Chondrocyte (in vitro differentiated cells): Measurements from ENCODE around the gene UNC13C. TPM values are rescaled to one million over a fixed set of nuclear protein-coding genes. Genes with fewer than 3 reads are reported as not detected.

Experiments used
- DNase-seq: peaks from one replicate; pipeline ENCODE4 v3.0.0; 2021; ENCODE audit warnings: mixed read lengths, low spot score
- H3K27ac Mint-ChIP-seq: one replicate; pipeline ENCODE4 v1.8.0; 2021; ENCODE audit warnings: mild to moderate bottlenecking, moderate library complexity, mixed read lengths; ENCODE audit not compliant: unreplicated experiment
- H3K27me3 Mint-ChIP-seq: 2 replicates; pipeline ENCODE4 v1.8.0; 2021; ENCODE audit warnings: low read depth, mixed read lengths
- H3K36me3 Mint-ChIP-seq: 2 replicates; pipeline ENCODE4 v1.8.0; 2021; ENCODE audit warnings: low read depth, mixed read lengths
- H3K4me1 Mint-ChIP-seq: 2 replicates; pipeline ENCODE4 v1.8.0; 2021; ENCODE audit warnings: low read depth, mild to moderate bottlenecking, mixed read lengths
- H3K4me3 Mint-ChIP-seq: one replicate; pipeline ENCODE4 v1.8.0; 2021; ENCODE audit warnings: mild to moderate bottlenecking, moderate library complexity, mixed read lengths; ENCODE audit not compliant: unreplicated experiment
- H3K9me3 Mint-ChIP-seq: 2 replicates; pipeline ENCODE4 v1.8.0; 2021; ENCODE audit warnings: low read depth, mixed read lengths
- total RNA-seq: library from RNA; stranded (reverse); gene quantifications from 3 replicates; pipeline ENCODE4 v1.2.1, GENCODE V29; 2021
- TF ChIP-seq, protein P1 (sequence below): fragments of 200-600 bp; sonication (generic); IDR thresholded peaks from 2 replicates; pipeline ENCODE4 v1.5.0; 2021; ENCODE audit warnings: antibody characterized with exemption, mild to moderate bottlenecking, moderate library complexity

Gene UNC13C
- total RNA-seq, 1 donor from 2014 or later = 0.15 TPM

GRCh38 chr15:54364961-54365360 lies 386.7 kb downstream of the UNC13C start:
- peaks cover 21% of the 10 kb centered on the region for H3K9me3 Mint-ChIP-seq
- H3K27me3 Mint-ChIP-seq = no peaks in the 10 kb centered on the region
- TF ChIP-seq, protein P1, sequence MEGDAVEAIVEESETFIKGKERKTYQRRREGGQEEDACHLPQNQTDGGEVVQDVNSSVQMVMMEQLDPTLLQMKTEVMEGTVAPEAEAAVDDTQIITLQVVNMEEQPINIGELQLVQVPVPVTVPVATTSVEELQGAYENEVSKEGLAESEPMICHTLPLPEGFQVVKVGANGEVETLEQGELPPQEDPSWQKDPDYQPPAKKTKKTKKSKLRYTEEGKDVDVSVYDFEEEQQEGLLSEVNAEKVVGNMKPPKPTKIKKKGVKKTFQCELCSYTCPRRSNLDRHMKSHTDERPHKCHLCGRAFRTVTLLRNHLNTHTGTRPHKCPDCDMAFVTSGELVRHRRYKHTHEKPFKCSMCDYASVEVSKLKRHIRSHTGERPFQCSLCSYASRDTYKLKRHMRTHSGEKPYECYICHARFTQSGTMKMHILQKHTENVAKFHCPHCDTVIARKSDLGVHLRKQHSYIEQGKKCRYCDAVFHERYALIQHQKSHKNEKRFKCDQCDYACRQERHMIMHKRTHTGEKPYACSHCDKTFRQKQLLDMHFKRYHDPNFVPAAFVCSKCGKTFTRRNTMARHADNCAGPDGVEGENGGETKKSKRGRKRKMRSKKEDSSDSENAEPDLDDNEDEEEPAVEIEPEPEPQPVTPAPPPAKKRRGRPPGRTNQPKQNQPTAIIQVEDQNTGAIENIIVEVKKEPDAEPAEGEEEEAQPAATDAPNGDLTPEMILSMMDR = no peak
- no peak overlapping the region for H3K27ac Mint-ChIP-seq
- peaks cover 2% of the 10 kb centered on the region for H3K36me3 Mint-ChIP-seq
- no peak overlapping the region for H3K4me3 Mint-ChIP-seq
- H3K4me1 Mint-ChIP-seq = no peaks in the 10 kb centered on the region
- no peak for DNase-seq

DNA sequence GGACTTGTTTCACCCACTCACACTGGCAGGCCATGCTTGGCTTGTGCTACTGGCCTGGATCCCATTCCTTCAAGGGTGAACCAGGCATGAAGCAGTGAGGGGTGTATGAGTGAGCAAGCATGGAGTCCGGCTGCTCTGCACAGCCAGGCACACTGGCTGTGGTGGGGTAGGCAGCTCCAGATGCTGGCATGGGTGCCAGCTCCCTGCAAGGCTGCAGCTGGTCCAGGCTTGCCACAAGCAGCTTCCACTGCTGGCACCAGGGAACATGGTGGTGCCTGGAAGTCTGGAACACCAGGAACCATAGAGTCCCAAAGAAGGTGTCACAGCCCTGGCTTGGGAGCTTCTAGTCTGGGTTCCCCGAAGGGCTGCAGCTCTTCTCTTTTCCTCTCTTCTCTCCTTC lies 395.1 kb downstream of the UNC13C start:
- H3K27ac Mint-ChIP-seq = no peak overlapping the region
- H3K4me3 Mint-ChIP-seq = no peak overlapping the region
- H3K36me3 Mint-ChIP-seq = no peaks in the 10 kb centered on the region
- TF ChIP-seq, protein P1 = no peak
- no peaks in the 10 kb centered on the region for H3K9me3 Mint-ChIP-seq
- no peaks in the 10 kb centered on the region for H3K27me3 Mint-ChIP-seq
- no peaks in the 10 kb centered on the region for H3K4me1 Mint-ChIP-seq
- no peak for DNase-seq

GRCh38 chr15:54374184-54374952 lies 396.1 kb downstream of the UNC13C start:
- no peaks in the 10 kb centered on the region for H3K9me3 Mint-ChIP-seq
- H3K4me3 Mint-ChIP-seq = no peak overlapping the region
- TF ChIP-seq, protein P1 = no peak
- no peaks in the 10 kb centered on the region for H3K4me1 Mint-ChIP-seq
- H3K36me3 Mint-ChIP-seq = no peaks in the 10 kb centered on the region
- H3K27me3 Mint-ChIP-seq = no peaks in the 10 kb centered on the region
- no peak overlapping the region for H3K27ac Mint-ChIP-seq
- DNase-seq = peak; percentile 65

- DNase-seq = no peak
- H3K9me3 Mint-ChIP-seq = peaks cover 5% of the 10 kb centered on the region
- H3K36me3 Mint-ChIP-seq = no peaks in the 10 kb centered on the region
- no peak overlapping the region for H3K27ac Mint-ChIP-seq
- no peaks in the 10 kb centered on the region for H3K4me1 Mint-ChIP-seq
- H3K27me3 Mint-ChIP-seq = peaks cover 2% of the 10 kb centered on the region
- H3K4me3 Mint-ChIP-seq = no peak overlapping the region
- TF ChIP-seq, protein P1 = no peak
These were observed 409.6 kb downstream of the UNC13C start for GRCh38 chr15:54387799-54388198.

- TF ChIP-seq, protein P1 = no peak
- Mint-ChIP-seq H3K27ac (no peak overlapping the region), H3K4me3 (no peak overlapping the region), H3K9me3 (peaks cover 5% of the 10 kb centered on the region), H3K27me3 (peaks cover 2% of the 10 kb centered on the region), H3K4me1 (no peaks in the 10 kb centered on the region), H3K36me3 (no peaks in the 10 kb centered on the region)
- DNase-seq = no peak
These were observed 410.5 kb downstream of the UNC13C start for GRCh38 chr15:54388746-54389145.
